OCI-LY7 (cell line): ENCODE measurements around the gene MTSS2.

Experiments used
- EZH2phosphoT487 ChIP-seq: fragments of 200-600 bp; sonication (generic); IDR thresholded peaks from 2 replicates; pipeline ENCODE4 v1.6.1; 2018; ENCODE audit warnings: low read depth, borderline replicate concordance, mild to moderate bottlenecking, mixed run types, antibody characterized with exemption, low read length, moderate library complexity, mixed read lengths
- TF ChIP-seq, protein P1 (sequence below): fragments of 200-600 bp; sonication (generic); conservative IDR thresholded peaks from 2 replicates; pipeline ENCODE4 v1.5.1; 2014; ENCODE audit warnings: mild to moderate bottlenecking, antibody characterized with exemption, low read length, moderate library complexity, mixed read lengths

DNA sequence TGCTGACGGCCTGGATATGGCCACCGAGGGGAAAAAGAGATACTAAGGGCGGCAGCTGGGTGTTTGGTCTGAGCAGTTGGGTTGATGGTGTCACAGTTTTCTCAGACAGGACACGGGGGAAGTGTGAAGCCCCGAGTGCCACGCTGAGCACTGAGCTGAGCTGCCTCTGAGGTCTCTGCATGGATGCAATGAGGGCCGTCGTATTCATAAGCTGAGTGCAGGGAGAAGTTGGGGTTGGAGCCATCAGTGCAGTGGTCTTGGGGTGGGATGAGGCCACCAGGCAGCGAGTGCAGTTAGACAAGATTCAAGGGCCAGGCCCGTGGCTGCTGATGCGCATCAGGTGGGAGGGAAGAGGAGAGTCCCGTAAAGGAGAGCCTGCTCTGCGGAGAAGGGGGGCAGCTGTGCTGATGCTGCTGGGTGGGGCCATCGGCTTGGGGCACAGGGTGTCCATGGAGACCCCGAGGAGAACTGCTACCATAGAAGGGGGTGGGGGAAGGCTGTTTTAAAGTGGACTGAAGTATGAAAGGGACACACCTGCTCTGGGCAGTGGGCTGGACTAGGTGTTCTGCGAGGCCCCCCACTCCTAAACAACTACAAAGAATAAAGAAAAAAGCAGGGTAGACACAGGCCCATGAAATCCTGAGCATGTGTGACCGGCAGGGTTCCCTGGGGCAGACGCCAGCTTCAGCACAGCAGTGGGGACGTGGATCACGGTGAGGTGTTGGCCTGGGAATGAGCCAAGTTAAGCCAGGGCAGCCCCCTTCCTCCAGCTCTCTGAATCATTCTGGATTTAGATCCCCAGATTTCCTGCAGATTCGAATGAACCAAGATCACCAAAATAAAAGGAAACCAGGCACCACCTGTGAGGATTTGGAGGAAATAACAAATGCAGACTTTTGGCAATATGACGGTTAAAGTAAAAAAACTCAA, 19.8 kb downstream of the MTSS2 start:
- TF ChIP-seq, protein P1, sequence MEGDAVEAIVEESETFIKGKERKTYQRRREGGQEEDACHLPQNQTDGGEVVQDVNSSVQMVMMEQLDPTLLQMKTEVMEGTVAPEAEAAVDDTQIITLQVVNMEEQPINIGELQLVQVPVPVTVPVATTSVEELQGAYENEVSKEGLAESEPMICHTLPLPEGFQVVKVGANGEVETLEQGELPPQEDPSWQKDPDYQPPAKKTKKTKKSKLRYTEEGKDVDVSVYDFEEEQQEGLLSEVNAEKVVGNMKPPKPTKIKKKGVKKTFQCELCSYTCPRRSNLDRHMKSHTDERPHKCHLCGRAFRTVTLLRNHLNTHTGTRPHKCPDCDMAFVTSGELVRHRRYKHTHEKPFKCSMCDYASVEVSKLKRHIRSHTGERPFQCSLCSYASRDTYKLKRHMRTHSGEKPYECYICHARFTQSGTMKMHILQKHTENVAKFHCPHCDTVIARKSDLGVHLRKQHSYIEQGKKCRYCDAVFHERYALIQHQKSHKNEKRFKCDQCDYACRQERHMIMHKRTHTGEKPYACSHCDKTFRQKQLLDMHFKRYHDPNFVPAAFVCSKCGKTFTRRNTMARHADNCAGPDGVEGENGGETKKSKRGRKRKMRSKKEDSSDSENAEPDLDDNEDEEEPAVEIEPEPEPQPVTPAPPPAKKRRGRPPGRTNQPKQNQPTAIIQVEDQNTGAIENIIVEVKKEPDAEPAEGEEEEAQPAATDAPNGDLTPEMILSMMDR, result no peak
- TF ChIP-seq EZH2phosphoT487, result no peak
